Left renal pelvis (tissue), 4 donors: Measurements from ENCODE around the gene ZSCAN25. TPM values are rescaled to one million over a fixed set of nuclear protein-coding genes. Genes with fewer than 3 reads are reported as not detected.
"Not testable (repeated sequence)": the region's sequence is repeated elsewhere in the genome, so short reads cannot be mapped to it uniquely, and the experiment has no call there.

Experiments used
- DNase-seq, 4 donors: peaks; one replicate each; pipeline ENCODE4 v3.0.0-alpha.2; 2013; ENCODE audit warnings: low read depth in 4 of 4, low spot score in 3 of 4
- polyA plus RNA-seq, 4 donors: library from polyadenylated mRNA; unstranded; fragments of 120-200 nt; gene quantifications; one replicate each; pipeline ENCODE4 v1.2.1, GENCODE V29; 2013; ENCODE audit not compliant: insufficient read length in 4 of 4

The ZSCAN25 gene
- polyA plus RNA-seq, 4 donors, result 19.5 to 22.9 (median 19.6) TPM

- no peak for DNase-seq
Measured at GRCh38 chr7:99615989-99616358, 772 bp upstream of the ZSCAN25 start.

- no peak for DNase-seq
Measured at GRCh38 chr7:99617192-99617781, 541 bp downstream of the ZSCAN25 start.

- no peak for DNase-seq
Measured at GRCh38 chr7:99618726-99619125, 2.0 kb downstream of the ZSCAN25 start.

GRCh38 chr7:99619571-99620130 lies 2.9 kb downstream of the ZSCAN25 start:
- no peak for DNase-seq

GRCh38 chr7:99621271-99621670 lies 4.5 kb downstream of the ZSCAN25 start:
- DNase-seq, result no peak

GRCh38 chr7:99622596-99622995 lies 5.8 kb downstream of the ZSCAN25 start:
- DNase-seq, result no peak

GRCh38 chr7:99623091-99623693 lies 6.4 kb downstream of the ZSCAN25 start:
- no peak for DNase-seq

GRCh38 chr7:99623702-99624447 lies 7.1 kb downstream of the ZSCAN25 start:
- no peak for DNase-seq

GRCh38 chr7:99624484-99624883 lies 7.7 kb downstream of the ZSCAN25 start:
- DNase-seq, result no peak

GRCh38 chr7:99625321-99625720 lies 8.6 kb downstream of the ZSCAN25 start:
- DNase-seq, result no peak

- no peak for DNase-seq
Measured at GRCh38 chr7:99625961-99626360, 9.2 kb downstream of the ZSCAN25 start.

- DNase-seq, result no peak
Measured at GRCh38 chr7:99626661-99627060, 9.9 kb downstream of the ZSCAN25 start.

GRCh38 chr7:99627513-99627912 lies 10.8 kb downstream of the ZSCAN25 start:
- DNase-seq, result no peak

- no peak for DNase-seq
Measured at GRCh38 chr7:99628471-99629465, 12.0 kb downstream of the ZSCAN25 start.

GRCh38 chr7:99629643-99630042 lies 12.9 kb downstream of the ZSCAN25 start:
- no peak for DNase-seq

- DNase-seq, result no peak
Measured at GRCh38 chr7:99631295-99632109, 14.8 kb downstream of the ZSCAN25 start.

- DNase-seq, result not testable (repeated sequence)
Measured at GRCh38 chr7:99637414-99637813, 20.7 kb downstream of the ZSCAN25 start.

- no peak for DNase-seq
Measured at GRCh38 chr7:99638731-99639130, 22.0 kb downstream of the ZSCAN25 start.

- no peak for DNase-seq
Measured at GRCh38 chr7:99639267-99639666, 22.5 kb downstream of the ZSCAN25 start.

- DNase-seq, result no peak
Measured at GRCh38 chr7:99642027-99642426, 25.3 kb downstream of the ZSCAN25 start.
